ENCODE data around the gene TAS2R8. TPM values are rescaled to one million over a fixed set of nuclear protein-coding genes. Genes with fewer than 3 reads are reported as not detected.

Gene TAS2R8
- total RNA-seq, 1 donor from 2014 or later: not detected

DNA sequence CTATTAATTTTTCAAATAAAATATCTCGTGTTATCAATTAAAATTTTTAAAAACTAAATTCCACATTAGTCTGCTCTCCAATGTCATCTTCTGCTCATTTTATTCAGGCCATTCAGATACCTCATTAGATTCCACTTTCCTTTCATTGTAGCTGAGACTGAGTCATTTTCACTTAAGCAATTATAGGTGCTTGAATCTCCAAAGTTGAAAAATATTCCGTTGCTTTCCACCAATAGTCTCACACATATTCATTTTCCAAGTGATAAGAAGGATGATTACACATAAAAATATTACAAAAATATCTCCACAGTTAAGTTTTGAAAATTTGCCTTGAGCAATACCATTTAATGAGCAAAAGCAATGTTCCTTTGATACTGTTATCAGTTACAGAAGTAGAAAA, 47.4 kb downstream of the TAS2R8 start:
- TF ChIP-seq, protein P1, sequence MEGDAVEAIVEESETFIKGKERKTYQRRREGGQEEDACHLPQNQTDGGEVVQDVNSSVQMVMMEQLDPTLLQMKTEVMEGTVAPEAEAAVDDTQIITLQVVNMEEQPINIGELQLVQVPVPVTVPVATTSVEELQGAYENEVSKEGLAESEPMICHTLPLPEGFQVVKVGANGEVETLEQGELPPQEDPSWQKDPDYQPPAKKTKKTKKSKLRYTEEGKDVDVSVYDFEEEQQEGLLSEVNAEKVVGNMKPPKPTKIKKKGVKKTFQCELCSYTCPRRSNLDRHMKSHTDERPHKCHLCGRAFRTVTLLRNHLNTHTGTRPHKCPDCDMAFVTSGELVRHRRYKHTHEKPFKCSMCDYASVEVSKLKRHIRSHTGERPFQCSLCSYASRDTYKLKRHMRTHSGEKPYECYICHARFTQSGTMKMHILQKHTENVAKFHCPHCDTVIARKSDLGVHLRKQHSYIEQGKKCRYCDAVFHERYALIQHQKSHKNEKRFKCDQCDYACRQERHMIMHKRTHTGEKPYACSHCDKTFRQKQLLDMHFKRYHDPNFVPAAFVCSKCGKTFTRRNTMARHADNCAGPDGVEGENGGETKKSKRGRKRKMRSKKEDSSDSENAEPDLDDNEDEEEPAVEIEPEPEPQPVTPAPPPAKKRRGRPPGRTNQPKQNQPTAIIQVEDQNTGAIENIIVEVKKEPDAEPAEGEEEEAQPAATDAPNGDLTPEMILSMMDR (IDR thresholded peaks at IDR 0.05): no peak
- POLR2A ChIA-PET: no interaction called here
- intact Hi-C loops (cut with micrococcal nuclease): no loop called here
- DNase-seq: no peak
- ATAC-seq (ENCODE audit: low read depth): no peak
- CTCF ChIA-PET: no interaction called here
- peaks cover 4% of the 10 kb centered on the region for H3K36me3 Mint-ChIP-seq (ENCODE audit: low read depth)
- H3K27me3 Mint-ChIP-seq: peaks cover 30% of the 10 kb centered on the region
- peaks cover 12% of the 10 kb centered on the region for H3K9me3 Mint-ChIP-seq
- no peaks in the 10 kb centered on the region for H3K4me1 Mint-ChIP-seq
- H3K4me3 Mint-ChIP-seq: no peak overlapping the region
- no peak overlapping the region for H3K27ac Mint-ChIP-seq

DNA sequence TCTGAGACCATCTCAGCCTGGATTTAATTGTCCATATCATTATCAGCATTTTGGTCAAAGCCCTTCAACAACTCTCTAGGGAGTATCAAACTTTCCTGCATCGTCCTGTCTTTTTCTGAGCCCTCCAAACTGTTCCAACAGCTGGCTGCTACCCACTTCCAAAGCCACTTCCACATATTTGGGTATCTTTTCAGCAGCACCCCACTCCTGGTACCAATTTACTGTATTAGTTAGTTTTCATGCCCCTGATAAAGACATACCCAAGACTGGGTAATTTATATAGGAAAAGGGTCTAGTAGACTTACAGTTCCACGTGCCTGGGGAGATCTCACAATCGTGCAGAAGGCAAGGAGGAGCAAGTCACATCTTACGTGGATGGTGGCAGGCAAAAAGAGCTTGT, 50.9 kb downstream of the TAS2R8 start:
- peaks cover 12% of the 10 kb centered on the region for H3K9me3 Mint-ChIP-seq
- no peak overlapping the region for H3K27ac Mint-ChIP-seq
- no peak for ATAC-seq (ENCODE audit: low read depth)
- DNase-seq: no peak
- H3K27me3 Mint-ChIP-seq: peaks cover 35% of the 10 kb centered on the region
- ChIA-PET POLR2A (interaction anchor here (0.7 kb wide), 1 partner anchor 21 kb away, joined by 5 read pairs; no protein-coding TSS in a partner anchor), CTCF (no interaction called here)
- TF ChIP-seq, protein P1 (IDR thresholded peaks at IDR 0.05): no peak
- peaks cover 4% of the 10 kb centered on the region for H3K36me3 Mint-ChIP-seq (ENCODE audit: low read depth)
- H3K4me1 Mint-ChIP-seq: no peaks in the 10 kb centered on the region
- intact Hi-C loops (cut with micrococcal nuclease): no loop called here
- H3K4me3 Mint-ChIP-seq: no peak overlapping the region

Other genes with a start within 250 kb of the TAS2R8 start
- gene MAGOHB, start 193.7 kb downstream of the TAS2R8 start, total RNA-seq: 25.0 and 28.8 TPM in 2 replicates
- not detected in 2 replicates for gene STYK1, start 133.2 kb downstream of the TAS2R8 start, total RNA-seq
- 50.3 and 58.8 TPM in 2 replicates for gene YBX3, start 84.0 kb downstream of the TAS2R8 start, total RNA-seq
- gene TAS2R7, start 4.7 kb downstream of the TAS2R8 start, total RNA-seq: not detected in 2 replicates
- not detected in 2 replicates for gene TAS2R9, start 2.9 kb upstream of the TAS2R8 start, total RNA-seq
- gene TAS2R10, start 19.1 kb upstream of the TAS2R8 start, total RNA-seq: 0.27 and 0.44 TPM in 2 replicates
- 0.98 and 3.0 TPM in 2 replicates for gene PRR4, start 42.2 kb upstream of the TAS2R8 start, total RNA-seq
- gene PRH1, start 77.0 kb upstream of the TAS2R8 start, total RNA-seq: 27.6 and 35.2 TPM in 2 replicates
- gene TAS2R13, start 102.3 kb upstream of the TAS2R8 start, total RNA-seq: 1.00 and 1.4 TPM in 2 replicates
- not detected in 2 replicates for gene PRH2, start 122.0 kb upstream of the TAS2R8 start, total RNA-seq
- gene TAS2R14, start 132.0 kb upstream of the TAS2R8 start, total RNA-seq: 2.9 and 3.1 TPM in 2 replicates
- 1.0 and 1.2 TPM in 2 replicates for gene TAS2R50, start 179.6 kb upstream of the TAS2R8 start, total RNA-seq
- gene TAS2R20, start 191.0 kb upstream of the TAS2R8 start, total RNA-seq: 1.7 and 2.4 TPM in 2 replicates
- gene TAS2R19, start 215.3 kb upstream of the TAS2R8 start, total RNA-seq: 2.9 and 4.0 TPM in 2 replicates
- 4.3 and 5.3 TPM in 2 replicates for gene TAS2R31, start 224.1 kb upstream of the TAS2R8 start, total RNA-seq

Measured in activated B cell treated with CpG ODN at 0.5 μM for 24 hours (primary cell).